ENCODE results near the gene ISOC1.

The ISOC1 gene

GRCh38 chr5:129125819-129126218 lies 31.3 kb downstream of the ISOC1 start:
- DNase-seq (ENCODE audit: low read depth) = no peak

GRCh38 chr5:129133553-129133952 lies 39.0 kb downstream of the ISOC1 start:
- no peak for DNase-seq (ENCODE audit: low read depth)

GRCh38 chr5:129135633-129136032 lies 41.1 kb downstream of the ISOC1 start:
- DNase-seq (ENCODE audit: low read depth) = no peak

GRCh38 chr5:129137637-129138036 lies 43.1 kb downstream of the ISOC1 start:
- DNase-seq (ENCODE audit: low read depth) = no peak

GRCh38 chr5:129141078-129141477 lies 46.5 kb downstream of the ISOC1 start:
- DNase-seq (ENCODE audit: low read depth) = no peak

GRCh38 chr5:129141696-129142095 lies 47.1 kb downstream of the ISOC1 start:
- no peak for DNase-seq (ENCODE audit: low read depth)

GRCh38 chr5:129155876-129156275 lies 61.3 kb downstream of the ISOC1 start:
- no peak for DNase-seq (ENCODE audit: low read depth)

GRCh38 chr5:129161830-129162229 lies 67.3 kb downstream of the ISOC1 start:
- DNase-seq (ENCODE audit: low read depth) = no peak

Data from activated T-cell treated with anti-CD3 and anti-CD28 coated beads for 1 hour (primary cell).